ENCODE results near the gene MAP2K3.

Gene MAP2K3

DNA sequence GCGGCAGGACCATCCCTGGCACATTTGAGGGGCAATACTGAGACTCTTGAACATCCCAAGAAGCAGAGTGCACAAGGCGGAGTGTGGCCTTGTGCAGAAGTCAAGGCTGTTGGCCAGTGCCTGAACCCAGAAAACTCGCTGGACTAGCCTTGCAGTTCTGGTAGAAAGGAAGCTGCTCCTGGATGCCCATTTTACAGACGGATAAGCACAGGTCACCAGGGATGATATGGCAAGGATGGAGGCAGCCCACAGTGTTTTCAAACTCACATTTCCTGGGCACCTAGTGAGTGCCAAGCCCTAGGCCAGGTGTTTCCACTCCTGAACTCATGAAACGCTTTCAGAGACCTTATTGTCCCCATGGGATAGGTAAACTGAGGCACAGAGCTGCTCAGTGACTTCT is 1.7 kb upstream of the MAP2K3 start:
- no peak for DNase-seq (ENCODE audit: low spot score)

DNA sequence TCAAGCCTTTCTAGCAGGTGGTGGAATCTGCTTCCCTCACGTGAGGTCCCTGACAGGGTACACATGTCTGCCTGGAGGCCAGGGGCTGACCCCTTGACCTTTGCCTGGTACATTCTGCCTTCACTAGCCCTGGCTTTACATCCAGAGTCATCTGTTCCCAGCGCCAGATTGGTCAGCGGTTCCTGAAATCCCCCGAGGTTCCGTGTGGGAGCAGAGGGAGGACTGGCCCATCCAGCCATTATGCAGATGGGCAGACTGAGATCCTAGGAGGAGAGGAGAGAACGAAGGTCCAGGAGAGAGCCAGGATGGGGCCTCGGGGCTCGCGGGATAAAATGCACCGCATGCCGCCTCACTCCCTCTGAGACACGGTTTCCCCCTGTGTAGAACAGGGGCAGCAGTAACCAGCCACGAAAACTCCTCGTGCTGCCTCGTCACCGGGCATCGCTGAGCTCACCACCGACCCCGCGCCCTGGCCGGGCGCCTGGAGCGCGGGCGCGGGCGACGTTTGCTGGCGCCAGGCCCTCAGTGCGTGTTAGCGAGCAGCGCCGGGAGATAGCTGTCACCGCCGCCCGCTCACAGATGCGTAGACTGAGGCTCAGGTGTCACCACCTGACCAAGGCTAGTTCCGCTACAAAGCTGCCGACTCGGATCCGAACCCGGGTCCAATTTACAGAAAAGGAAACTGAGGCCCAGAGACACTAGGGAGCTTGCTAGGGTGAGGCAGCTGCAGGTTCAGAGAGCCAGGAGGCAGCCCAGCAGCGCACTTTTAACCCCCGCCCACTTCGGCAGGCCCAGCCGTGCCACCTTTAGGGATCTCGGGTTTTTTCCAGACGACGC is 811 bp upstream of the MAP2K3 start:
- DNase-seq (ENCODE audit: low spot score): peak; percentile 78

DNA sequence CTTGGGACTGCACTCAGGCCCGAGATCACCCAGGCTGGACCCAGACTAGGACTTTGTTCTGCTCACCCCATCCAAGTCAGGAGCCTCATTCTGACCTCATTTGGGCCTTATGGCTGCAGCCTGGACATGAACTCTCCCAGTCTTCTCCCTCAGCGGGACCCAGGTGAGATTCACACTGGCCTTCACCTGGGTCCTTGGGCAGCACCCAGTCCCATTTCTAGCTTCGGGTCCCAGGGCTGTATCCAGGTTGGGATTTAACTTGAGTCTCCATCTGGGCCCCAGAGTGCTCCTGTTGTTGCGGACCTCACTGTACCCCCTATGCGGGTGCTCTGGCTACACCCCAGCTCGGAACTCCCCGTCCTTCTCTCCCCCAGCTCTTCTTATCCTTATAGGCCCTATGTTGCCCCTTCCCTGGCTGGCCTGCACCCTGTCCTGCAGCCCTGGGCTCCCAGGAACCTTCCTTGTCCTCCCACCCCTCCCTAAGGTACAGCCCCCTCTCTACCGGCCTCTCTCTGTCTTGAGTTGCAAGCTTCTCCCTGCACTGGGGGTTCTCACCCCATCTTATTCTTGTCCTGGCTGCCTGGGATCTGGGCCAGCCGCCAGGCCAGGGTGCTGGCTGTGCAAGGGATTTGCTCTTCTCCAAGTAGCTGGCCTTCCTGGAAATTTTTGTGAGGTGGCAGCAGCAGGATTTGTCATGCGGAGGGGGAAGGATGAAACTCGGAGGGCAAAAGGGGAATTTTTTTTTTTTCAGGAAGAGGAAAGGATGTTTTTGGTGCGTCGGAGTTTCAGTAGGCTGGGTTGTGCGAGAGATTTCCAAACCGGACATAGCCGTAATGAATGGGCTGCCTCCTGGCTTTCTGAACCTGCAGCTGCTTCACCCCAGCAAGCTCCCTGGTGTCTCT is 904 bp downstream of the MAP2K3 start:
- DNase-seq (ENCODE audit: low spot score): peak; percentile 16

DNA sequence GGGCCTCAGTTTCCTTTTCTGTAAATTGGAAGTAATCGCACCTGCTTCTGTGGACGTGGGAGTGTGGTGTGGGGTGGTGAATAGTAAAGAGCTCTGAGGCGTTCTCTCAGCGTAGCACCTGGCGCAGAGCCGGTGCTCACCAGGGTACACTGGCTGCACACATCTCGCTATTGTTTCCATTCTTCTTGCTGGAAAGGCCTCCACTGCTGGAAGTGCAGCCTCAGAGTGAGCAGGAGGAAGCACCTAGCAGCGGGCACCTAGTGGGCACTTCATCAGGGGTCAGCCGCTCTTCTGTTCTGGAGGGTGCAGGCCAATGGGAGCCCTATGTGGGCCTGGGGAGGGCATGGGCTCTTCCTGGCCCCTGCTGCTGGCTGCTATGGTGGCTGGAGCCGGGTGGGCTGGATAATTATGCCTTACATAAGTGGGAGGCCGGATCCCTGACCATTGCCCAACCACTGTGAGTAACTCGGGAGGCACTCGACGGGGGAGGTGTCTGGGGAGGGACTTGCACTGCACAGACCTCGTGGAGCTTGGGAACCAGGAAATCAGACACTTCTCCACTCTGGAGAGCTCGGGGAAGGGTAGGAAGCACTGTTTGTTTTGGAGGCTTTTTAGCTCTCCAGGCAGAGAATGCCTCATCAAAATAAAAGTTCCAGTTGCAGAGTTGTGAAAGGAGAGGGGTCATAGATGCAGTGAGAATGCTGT is 1.7 kb downstream of the MAP2K3 start:
- peak; percentile 51 for DNase-seq (ENCODE audit: low spot score)

DNA sequence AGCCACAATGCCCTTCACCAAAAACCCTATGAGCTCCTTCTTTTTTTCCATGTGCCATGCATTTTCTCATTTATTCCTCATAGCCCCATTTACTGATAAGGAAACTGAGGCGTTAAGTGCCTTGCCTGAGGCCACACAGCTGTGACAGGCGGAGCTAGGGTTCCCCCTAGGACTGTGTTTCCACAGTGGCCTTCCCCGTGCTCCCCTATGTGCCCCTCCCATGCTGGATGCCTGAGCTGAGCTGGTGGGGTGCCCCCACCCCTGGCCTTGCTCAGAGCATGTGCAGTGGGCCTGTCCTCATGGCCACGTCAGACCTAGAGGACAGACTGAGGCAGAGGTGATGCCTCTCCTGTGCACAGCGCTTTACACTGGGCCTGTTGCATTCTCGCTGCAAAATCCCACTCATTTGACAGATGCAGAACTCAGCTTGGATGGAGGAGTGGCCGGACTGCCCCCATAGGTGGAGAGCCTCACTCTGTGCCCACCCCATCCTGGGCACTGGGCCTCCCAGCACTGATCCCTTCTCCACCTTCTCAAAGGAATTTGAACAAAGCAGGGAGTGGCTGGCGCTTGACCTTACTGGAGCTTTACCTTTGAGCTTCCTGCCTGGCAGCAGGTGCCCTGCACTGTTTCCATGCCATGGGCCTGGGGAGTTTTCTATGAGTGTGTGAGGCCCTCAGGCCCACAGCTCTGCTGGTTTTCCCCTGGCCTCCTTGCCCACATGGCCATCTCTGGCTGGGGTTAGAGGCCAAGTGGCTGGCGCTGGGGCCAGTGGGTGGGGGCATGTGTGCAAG is 2.6 kb downstream of the MAP2K3 start:
- DNase-seq (ENCODE audit: low spot score): peak; percentile 57

DNA sequence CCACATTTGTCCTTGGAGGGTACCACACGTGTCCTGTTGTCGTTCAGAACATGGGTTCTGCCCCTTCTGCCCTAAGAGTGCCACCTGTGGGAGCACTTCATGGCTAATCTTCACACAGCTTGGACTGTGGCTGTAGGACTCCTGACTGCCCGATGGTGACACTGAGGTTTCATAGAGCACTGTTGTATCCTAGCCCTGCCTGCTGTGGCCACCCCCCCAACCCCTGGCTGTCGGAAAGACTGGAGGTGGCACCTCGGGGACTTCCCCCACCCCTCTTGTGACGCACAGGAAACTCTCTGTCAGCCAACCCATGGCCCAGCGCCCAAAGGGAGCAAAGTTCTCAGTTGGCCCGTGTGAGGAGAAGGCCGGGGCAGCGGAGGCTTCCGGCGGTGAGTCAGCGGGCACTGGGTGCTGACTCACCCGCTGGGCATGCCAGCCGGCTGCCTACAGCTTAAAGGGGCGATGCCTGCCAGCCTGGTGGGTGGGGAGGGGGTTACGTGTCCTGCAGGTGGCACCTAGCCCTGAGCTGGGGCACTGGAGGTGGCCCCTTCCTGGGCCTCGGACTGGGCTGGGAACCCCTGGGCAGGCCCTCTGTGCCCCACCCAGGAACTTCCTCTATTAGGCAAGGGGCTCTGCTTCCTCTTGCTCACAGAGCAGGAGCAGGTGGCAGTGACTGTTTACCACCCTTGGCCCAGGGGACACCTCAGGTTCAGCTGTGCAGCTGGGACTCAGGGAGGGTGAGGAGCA is 3.4 kb downstream of the MAP2K3 start:
- peak; percentile 99 for DNase-seq (ENCODE audit: low spot score)

DNA sequence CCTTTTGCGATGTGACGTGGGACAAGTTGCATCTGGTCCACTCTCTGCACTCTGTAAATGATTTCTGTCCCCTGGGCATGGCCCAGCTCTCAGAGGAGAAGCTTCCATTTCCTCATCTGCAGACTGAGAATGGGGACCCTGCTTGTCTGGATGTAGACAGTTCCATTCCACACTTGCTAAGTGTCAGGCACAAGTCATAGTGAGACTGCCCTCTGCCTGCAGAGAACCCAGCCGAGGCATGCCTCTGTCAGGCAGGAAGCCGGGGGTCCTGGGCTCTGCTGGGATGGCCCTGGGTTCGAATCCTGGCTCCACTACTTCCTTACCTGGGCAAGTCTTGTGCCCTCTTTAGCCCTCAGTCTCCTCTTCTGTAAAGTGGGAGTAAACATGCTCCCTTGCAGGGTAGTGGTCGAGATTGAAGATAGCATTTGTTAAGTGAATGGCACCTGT is 4.1 kb downstream of the MAP2K3 start:
- DNase-seq (ENCODE audit: low spot score): peak; percentile 51

DNA sequence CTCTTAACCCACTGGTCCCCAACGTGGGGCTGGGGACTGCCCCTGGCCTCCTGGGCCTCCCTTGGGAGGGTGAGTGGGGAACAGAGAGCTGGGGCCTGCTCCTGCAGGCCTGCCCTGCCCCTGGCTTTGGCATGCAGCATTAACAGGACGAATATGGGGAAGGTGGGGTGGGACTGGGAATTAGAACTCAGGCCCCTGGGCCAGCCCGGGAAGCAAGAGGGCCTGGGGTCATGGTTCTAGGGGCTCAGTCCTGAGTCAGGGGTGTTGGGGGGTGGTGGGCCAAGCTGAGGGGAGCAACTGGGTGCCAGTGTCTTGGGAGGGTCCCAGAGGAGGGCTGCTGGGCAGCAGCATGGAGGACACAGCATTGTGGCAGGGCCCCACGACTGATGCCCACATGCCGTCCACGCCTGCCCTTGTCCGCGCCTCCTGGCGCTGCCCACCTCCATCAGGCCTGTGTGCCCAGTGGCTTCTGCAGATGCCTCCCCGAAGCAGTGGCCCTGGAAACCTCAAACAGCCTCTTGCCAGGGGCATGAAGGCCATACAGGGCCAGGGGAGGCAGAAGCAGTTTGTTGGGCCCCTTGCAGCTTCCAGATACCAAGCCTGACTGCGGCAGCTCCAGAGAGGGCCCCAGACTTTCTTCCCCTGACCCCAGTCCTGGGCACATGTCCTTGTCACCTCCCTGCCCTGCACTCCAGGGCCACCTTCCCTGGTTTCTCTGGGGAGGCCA is 4.8 kb downstream of the MAP2K3 start:
- no peak for DNase-seq (ENCODE audit: low spot score)

DNA sequence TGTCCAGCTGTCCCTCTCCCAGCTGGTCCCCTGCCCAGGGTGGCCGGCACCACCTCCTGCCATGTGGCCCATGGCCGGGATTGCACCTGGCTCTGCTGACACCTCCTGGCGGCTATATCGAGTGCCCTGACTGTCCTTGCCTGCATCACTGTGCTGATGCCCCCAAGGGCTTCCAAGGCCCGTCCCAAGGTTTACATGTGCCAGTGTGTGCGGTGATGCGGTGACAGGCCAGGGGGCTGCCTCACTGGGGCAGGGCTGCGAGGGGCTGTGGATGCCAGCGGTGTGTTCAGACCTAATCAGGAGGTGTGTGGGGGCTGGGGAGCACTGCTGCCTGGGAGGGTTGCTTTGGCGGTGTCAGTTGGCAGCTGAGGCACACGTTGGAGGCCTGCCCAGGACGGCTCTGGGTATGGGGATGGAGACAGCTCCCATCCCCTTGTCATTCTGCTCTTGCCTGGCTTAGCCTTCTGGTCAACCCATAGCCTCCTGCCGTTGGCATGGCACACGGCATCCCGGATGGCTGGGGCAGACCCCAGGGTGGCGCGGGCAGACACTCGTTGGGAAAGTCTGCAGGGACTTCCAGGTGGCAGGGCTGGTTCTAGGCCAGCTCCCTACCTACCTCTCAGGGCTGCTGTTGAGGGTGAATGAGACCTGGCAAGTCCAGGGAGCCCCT is 5.5 kb downstream of the MAP2K3 start:
- DNase-seq (ENCODE audit: low spot score): peak; percentile 74

DNA sequence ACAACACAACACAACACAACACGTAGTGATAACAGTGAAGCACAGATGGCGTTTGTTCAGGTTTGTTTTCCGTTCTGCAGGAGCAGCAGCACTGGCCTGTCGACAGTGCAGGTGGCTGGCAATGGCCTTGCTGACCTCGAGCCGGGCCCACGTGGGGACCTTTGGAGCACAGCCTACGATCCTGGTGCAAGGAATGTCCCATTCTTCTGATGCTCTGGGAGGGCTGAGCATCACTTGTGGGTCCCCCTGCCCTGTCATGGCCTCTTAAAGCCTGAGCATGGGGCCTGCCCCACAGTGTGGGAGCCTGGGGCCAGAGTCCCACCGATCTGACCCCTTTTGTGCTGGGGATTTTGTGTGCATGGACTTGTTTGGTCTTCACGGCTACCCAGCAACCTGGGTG is 6.8 kb downstream of the MAP2K3 start:
- no peak for DNase-seq (ENCODE audit: low spot score)

DNA sequence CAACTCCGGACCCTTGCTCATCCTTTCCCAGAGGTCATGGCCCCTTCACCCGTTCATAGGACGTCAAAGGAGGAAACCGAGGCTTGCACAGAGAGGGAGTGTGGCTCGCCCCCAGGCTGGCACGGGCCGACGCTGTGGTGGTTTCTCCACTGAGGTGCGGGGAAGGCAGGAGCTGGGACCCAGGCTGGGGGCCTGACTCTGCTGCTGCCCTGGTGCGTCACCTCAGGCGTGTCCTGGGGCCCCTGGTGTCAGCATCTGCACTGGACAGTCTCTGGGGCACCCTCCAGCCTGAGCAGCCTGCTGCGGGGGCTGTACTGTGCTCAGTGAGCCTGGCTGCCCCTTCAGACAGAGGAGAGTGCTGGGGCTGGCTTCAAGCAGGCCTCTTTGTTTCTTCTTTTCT is 7.4 kb downstream of the MAP2K3 start:
- DNase-seq (ENCODE audit: low spot score): no peak

DNA sequence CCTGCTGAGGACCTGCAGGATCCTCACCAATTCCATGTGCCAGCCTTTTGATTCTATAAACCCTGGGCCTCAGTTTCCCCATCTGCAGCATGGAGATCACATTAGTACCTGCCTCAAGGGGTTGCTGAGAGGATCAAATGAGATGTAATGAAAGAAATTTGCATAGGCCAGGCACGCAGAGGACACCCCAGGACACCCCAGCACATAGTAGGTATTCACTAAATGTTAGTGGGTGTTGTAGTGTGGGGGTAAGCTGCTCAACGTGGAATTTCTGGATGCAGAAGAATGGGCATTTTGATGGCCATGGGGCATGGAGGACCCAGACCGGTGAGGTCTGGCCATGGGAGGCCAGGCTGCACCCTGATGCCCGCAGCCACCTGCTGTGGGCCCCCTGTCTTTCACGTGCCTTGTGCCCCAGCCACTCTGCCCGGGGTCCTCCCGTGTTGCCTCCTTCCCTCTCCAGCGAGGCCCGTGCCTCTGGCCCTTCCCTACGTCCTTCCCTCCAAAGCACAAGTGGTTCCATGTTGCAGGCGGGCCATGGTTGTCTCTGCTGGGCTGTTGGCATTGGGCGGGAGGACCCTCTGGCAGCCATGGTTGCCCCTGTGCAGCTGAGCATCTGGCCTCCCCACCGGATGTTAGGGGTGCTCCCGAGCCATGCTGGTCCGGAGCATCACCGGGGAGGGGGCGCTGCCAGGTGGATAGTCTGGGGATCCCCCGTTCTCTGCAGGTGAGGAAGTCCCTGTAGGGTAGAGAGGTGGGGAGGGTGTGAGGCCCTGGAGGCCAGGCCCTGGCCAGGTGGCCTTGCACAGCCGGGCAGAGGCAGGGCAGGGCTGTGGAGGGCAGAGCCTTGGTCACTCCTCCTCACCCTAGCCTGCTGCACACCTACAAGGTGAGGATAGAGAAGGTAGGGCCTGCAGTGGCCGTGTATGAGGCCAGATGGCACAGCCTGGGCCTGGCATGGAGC is 8.6 kb downstream of the MAP2K3 start:
- DNase-seq (ENCODE audit: low spot score): peak; percentile 12

DNA sequence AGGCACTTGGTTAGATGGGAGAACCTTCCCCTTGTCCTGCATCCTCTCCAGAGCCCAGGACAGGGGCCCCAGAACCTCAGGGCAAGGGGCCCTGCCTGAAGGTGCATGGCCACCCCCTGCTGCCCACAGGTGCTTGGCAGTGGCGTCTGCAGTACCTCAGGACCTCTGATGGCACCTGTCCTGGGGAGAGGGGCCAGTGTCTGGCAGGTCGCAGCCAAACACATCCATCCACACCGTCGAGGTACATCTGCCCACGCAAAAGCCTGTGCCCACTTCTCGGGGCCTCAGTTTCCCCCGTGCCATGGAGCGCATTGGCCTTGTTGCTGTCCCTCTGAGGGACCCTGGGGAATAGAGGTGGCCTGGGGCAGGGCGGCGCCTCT is 9.3 kb downstream of the MAP2K3 start:
- peak; percentile 31 for DNase-seq (ENCODE audit: low spot score)

DNA sequence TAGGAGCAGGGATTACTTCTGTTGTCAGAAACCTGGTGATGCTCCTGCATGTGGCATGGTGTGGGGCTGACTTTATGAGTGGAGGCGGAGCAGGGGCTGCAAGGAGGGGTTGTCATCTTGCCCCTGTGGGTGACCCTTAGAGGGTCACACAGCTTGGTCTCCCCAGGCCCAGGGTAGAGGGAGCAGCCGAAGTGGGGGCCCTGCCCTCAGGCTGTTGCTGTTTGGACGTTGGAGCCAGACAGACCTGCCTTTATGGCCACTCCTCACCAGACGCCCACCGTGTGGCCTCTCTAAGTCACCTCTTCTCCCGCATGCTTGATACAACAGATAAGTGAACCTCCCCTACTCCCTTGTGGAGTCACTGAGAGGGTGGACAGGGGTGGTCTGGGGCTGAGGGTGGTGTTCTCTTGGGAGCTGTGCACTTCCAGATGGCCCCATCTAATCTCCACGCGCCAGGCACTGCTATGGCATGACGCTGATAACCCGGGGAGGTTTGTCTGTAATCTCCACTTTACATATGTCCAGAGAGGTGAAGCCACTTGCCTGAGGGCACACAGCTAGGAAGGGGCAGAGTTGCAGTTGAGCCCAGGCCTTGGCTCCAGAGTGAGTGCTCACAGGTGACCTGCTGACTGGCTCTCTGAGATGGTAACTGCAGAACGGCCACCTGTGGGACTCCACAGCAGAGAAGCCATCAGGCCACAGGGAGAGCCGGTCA is 10.0 kb downstream of the MAP2K3 start:
- peak; percentile 98 for DNase-seq (ENCODE audit: low spot score)

DNA sequence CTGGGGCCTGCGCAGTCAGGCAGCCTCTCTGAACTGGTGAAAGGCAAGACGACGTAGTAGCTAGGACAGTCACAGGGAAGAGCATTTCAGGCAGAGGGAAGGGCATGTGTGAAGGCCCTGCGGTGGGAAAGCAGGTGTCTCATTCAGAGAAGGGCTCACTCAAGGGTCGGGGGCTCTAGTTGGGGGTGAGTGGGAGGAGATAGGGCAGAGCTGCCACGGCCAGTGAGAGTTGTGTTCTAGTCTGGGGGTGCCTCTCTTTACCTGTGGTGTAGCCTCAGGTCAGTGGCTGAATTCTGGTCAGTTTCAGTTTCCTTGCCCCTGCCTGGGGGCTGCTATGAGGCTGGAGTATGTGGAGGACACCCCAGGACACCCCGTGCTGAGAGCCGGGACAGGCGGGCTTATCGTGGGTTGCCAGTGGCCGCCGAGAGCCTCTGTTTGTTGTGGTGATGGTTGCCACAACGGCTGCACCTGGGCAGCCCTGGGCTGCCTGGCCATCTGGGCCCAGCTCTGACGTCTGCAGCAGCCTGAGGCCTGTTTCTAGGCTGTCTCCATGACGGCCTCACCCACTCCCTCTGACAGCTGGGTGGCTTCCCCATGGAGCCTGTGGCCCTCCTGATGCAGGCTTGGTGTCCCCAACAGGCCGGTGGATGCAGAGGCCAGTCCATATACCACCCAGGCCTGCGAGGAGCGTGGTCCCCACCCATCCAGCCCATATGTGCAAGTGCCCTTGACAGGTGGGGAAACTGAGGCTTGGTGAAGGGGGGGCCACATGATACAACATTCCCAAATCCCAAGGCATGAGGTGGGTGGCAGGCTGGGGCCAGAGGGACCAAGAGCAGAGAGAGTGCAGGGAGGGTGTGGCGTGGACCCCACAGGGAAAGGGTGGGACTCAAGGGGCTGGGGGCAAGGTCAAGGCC is 10.8 kb downstream of the MAP2K3 start:
- peak; percentile 84 for DNase-seq (ENCODE audit: low spot score)
